Testis (tissue), 3 donors: ENCODE results near the gene KHDC1. TPM values are rescaled to one million over a fixed set of nuclear protein-coding genes. Genes with fewer than 3 reads are reported as not detected.

Source experiments
- DNase-seq: peaks from one replicate; pipeline ENCODE4 v3.0.0-alpha.2; 2019
- H3K27ac ChIP-seq, 2 donors: fragments of 200-600 bp; sonication (generic); one replicate each; pipeline ENCODE4 v1.5.1; 2019
- H3K27me3 ChIP-seq: fragments of 200-600 bp; sonication (generic); one replicate; pipeline ENCODE4 v1.5.1; 2019
- H3K36me3 ChIP-seq: fragments of 200-600 bp; sonication (generic); one replicate; pipeline ENCODE4 v1.5.1; 2017; ENCODE audit warnings: low read depth; ENCODE audit errors: missing control alignments
- H3K4me1 ChIP-seq: fragments of 200-600 bp; sonication (generic); one replicate; pipeline ENCODE4 v1.5.1; 2019
- H3K4me3 ChIP-seq, 2 donors: fragments of 200-600 bp; sonication (generic); one replicate each; pipeline ENCODE4 v1.5.1; 2017 to 2019
- H3K9me3 ChIP-seq: fragments of 200-600 bp; sonication (generic); one replicate; pipeline ENCODE4 v1.5.1; 2017
- CTCF ChIP-seq, 3 experiments: fragments of 450-650 bp in 2 of 3; fragments of 200-600 bp in 1 of 3; sonication (generic) in 1 of 3; IDR thresholded peaks; one replicate each; pipeline ENCODE4 v1.5.1; 2016 to 2019; ENCODE audit warnings: antibody characterized with exemption in 3 of 3, mild to moderate bottlenecking in 2 of 3, moderate library complexity in 1 of 3
- POLR2A ChIP-seq: fragments of 450-650 bp; IDR thresholded peaks from one replicate; pipeline ENCODE4 v1.6.1; 2017; ENCODE audit warnings: antibody characterized with exemption, mild to moderate bottlenecking, moderate library complexity
- WGBS, 2 donors: methylation state at CpG; one replicate each; pipeline ENCODE4 v1.1.5; 2018; 5-methylcytosine and 5-hydroxymethylcytosine counted together
- intact Hi-C: fragments of 100-400 bp; cut with DNase I; formaldehyde crosslinking; loops from one replicate; pipeline ENCODE4 v1.15.1; 2023; ENCODE audit warnings: low total_unique reads
- polyA plus RNA-seq: library from polyadenylated mRNA; stranded (reverse); fragments of 350-450 nt; fragmentation: Illumina TruSeq; extraction: RNeasy Lipid Tissue Mini Kit (QIAGEN cat#74804); gene quantifications from one replicate; pipeline ENCODE4 v1.2.3, GENCODE V29; 2014; ENCODE audit warnings: low read depth, low replicate concordance; ENCODE audit not compliant: insufficient read depth
- total RNA-seq, 2 donors: library from RNA; depleted of rRNA; stranded (reverse); fragments of >200 nt; gene quantifications; one replicate each; pipeline ENCODE4 v1.2.3, GENCODE V29; 2016

Gene KHDC1
- total and polyA plus RNA-seq, 3 donors from 2014 or later = 4.8 to 8.5 (median 6.6) TPM

DNA sequence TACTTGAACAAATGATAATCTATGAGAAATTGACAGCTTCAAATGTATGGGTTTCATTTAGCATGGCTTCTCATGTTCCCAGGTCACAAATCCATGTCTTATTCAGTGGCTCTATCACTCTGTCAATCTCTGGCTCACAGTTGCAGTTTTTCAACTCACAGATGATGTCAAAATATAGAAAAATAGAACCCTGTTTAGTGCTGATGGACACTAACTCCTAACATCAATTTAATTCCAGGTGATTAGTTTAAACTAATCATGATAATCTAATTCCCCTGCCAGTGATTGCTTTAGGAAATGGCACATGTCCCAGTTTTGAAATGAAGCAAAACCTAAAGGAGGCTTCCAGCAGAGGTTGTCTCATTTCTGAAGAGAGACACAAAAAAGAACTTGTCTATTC, 13.0 kb downstream of the KHDC1 start:
- no peak for DNase-seq
- Histone ChIP-seq H3K36me3 (no peaks in the 10 kb centered on the region), H3K9me3 (no peaks in the 10 kb centered on the region), H3K27me3 (no peaks in the 10 kb centered on the region), H3K4me1 (no peaks in the 10 kb centered on the region), H3K4me3 (no peak overlapping the region), H3K27ac (no peak overlapping the region)
- no peak for TF ChIP-seq POLR2A
- no peak for TF ChIP-seq CTCF (IDR thresholded peaks at IDR 0.05)
- intact Hi-C loops = no loop called here

DNA sequence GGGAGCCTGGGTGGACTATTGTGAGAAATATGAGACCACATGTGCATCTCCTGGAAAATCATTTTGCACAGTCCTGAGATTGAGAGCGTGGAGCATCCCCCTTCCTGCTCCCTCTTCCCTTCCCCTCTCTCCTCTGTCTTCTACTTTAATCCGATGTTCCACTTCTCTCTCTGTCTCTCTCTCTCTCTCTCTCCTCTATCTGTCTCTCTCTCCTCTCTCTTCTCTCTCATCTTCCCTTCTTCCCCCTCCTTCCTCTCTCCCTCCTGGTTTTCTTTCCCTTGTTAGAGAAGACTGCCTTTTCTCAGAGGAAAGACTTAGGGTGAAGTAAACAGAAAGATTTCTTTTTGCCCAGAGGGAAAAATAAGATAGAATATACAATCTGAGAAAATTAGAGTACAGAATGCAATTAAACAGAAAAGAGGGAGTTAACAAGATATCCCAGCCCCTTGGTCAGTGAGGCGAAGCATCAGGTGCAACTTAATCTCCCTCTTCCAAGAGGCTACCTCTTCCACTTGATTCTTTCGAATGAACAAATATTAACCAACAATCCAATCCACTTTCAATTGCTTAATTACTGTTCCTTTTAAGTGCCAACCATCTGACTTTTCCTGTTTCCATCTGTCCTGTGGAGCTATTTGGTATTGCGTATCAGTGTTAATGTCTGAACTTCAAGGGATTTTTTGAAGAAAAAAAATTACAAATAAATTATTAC, 14.6 kb downstream of the KHDC1 start:
- DNase-seq = no peak
- no peaks in the 10 kb centered on the region for H3K9me3 ChIP-seq
- no peaks in the 10 kb centered on the region for H3K36me3 ChIP-seq
- no peaks in the 10 kb centered on the region for H3K4me1 ChIP-seq
- no peak overlapping the region for H3K4me3 ChIP-seq
- no peaks in the 10 kb centered on the region for H3K27me3 ChIP-seq
- no peak overlapping the region for H3K27ac ChIP-seq
- WGBS, 2 donors = 75 to 83% methylated on average over 5 of the region's 5 CpGs
- intact Hi-C loops = no loop called here
- TF ChIP-seq POLR2A = no peak
- no peak for TF ChIP-seq CTCF (IDR thresholded peaks at IDR 0.05)

DNA sequence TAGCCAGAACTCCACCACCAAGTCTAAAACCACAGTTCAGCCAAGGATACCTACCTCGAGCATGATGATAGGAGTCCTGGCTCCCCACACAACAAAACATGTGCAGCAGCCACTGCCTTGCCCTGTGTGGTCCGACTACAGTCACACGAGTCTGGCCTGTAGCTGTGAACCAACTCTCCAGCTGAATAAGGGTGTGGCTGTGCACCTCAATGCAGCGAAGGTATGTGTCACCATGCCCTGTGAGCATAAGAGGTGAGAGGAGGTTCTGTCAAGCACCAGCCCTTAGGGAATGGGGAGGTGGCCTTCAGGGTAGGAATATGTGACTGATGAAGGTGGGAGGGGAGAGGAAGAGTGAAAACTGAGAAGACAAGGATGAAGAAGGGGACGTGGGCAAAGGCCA, 21.0 kb downstream of the KHDC1 start:
- H3K4me3 ChIP-seq = no peak overlapping the region
- H3K27me3 ChIP-seq = no peaks in the 10 kb centered on the region
- H3K36me3 ChIP-seq = no peaks in the 10 kb centered on the region
- intact Hi-C loops = no loop called here
- TF ChIP-seq CTCF (IDR thresholded peaks at IDR 0.05) (no peak), POLR2A (no peak)
- no peaks in the 10 kb centered on the region for H3K4me1 ChIP-seq
- WGBS, 2 donors = 93 to 94% methylated on average over 4 to 5 of the region's 5 CpGs
- no peak for DNase-seq
- no peaks in the 10 kb centered on the region for H3K9me3 ChIP-seq
- no peak overlapping the region for H3K27ac ChIP-seq

- no peaks in the 10 kb centered on the region for H3K36me3 ChIP-seq
- H3K27me3 ChIP-seq = no peaks in the 10 kb centered on the region
- H3K9me3 ChIP-seq = no peaks in the 10 kb centered on the region
- TF ChIP-seq POLR2A (no peak), CTCF (IDR thresholded peaks at IDR 0.05) (no peak)
- no peak for DNase-seq
- H3K4me3 ChIP-seq = no peak overlapping the region
- intact Hi-C loops = no loop called here
- H3K27ac ChIP-seq = no peak overlapping the region
- WGBS, 2 donors = 83 to 94% methylated on average over 4 of the region's 4 CpGs
- H3K4me1 ChIP-seq = no peaks in the 10 kb centered on the region
Measured at GRCh38 chr6:73240730-73241129, 22.3 kb downstream of the KHDC1 start.

DNA sequence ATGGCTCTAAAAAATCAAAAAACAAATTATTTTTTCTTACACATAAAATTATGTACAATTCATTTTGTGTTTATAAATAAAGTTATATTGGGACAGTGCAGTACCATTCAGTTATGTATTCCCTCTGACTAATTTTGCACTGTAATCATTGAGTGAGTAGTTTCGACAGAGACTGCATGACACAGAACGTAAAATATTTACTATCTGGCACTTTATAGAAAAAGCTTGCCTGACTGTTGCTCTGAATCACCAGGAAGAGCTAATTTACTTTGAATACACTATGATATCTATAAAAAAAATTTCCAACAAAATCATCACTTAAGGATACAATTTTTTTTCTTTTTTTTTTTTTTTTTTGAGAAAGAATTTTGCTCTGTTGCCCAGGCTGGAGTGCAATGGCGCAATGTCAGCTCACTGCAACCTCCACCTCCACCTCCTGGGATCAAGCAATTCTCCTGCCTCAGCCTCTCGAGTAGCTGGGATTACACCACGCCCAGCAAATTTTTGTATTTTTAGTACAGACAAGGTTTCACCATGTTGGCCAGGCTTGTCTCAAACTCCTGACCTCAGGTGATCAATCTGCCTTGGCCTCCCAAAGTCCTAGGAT, 26.7 kb downstream of the KHDC1 start:
- TF ChIP-seq POLR2A (no peak), CTCF (IDR thresholded peaks at IDR 0.05) (no peak)
- no peak overlapping the region for H3K27ac ChIP-seq
- intact Hi-C loops = no loop called here
- no peaks in the 10 kb centered on the region for H3K27me3 ChIP-seq
- H3K4me1 ChIP-seq = no peaks in the 10 kb centered on the region
- WGBS, 2 donors = 93 to 96% methylated on average over 5 of the region's 5 CpGs
- DNase-seq = no peak
- H3K36me3 ChIP-seq = no peaks in the 10 kb centered on the region
- H3K4me3 ChIP-seq = no peak overlapping the region
- no peaks in the 10 kb centered on the region for H3K9me3 ChIP-seq
